Thoracic aorta (tissue), 2 donors: ENCODE measurements around the gene ASB7. TPM values are rescaled to one million over a fixed set of nuclear protein-coding genes. Genes with fewer than 3 reads are reported as not detected.
A peak's percentile ranks its signal among the peaks of the same experiment; 100 is the strongest.
"Not testable (repeated sequence)": the region's sequence is repeated elsewhere in the genome, so short reads cannot be mapped to it uniquely, and the experiment has no call there.

ENCODE experiments used
- ATAC-seq: fragments of 150-250 bp; one replicate; pipeline ENCODE4 v1.8.0; 2017; ENCODE audit warnings: low read depth; ENCODE audit not compliant: insufficient number of reproducible peaks, low FRiP score
- DNase-seq: peaks from one replicate; pipeline ENCODE4 v3.0.0-alpha.2; 2020; ENCODE audit warnings: low spot score
- H3K27ac ChIP-seq, 2 donors: fragments of 200-600 bp; sonication (generic); 1 replicate in 1 of 2; 2 replicates in 1 of 2; pipeline ENCODE4 v1.5.1; 2016; ENCODE audit warnings: mild to moderate bottlenecking in 2 of 2, moderate library complexity in 2 of 2
- H3K27me3 ChIP-seq: fragments of 200-600 bp; sonication (generic); replicated peaks from 2 replicates; pipeline ENCODE4 v1.6.0; 2016; ENCODE audit warnings: mild to moderate bottlenecking; ENCODE audit not compliant: insufficient read depth
- H3K36me3 ChIP-seq: fragments of 200-600 bp; sonication (generic); one replicate; pipeline ENCODE4 v1.5.1; 2016
- H3K4me1 ChIP-seq, 2 donors: fragments of 200-600 bp; sonication (generic); 1 replicate in 1 of 2; 2 replicates in 1 of 2; pipeline versions ENCODE4 v1.5.1 to v1.6.0; 2016; ENCODE audit warnings: low read depth in 2 of 2, mild to moderate bottlenecking in 1 of 2; ENCODE audit not compliant: control insufficient read depth in 1 of 2
- H3K4me3 ChIP-seq: fragments of 200-600 bp; sonication (generic); 2 replicates; pipeline ENCODE4 v1.5.1; 2016; ENCODE audit warnings: mild to moderate bottlenecking
- H3K9me3 ChIP-seq: fragments of 200-600 bp; sonication (generic); 2 replicates; pipeline ENCODE4 v1.5.1; 2016
- total RNA-seq, 2 donors: library from RNA; depleted of rRNA; stranded (reverse); fragments of >200 nt; gene quantifications; one replicate each; pipeline versions ENCODE4 v1.1.0 to v1.2.3, GENCODE V29; 2016
- TF ChIP-seq, protein P1 (sequence below): fragments of 200-600 bp; sonication (generic); IDR thresholded peaks from one replicate; pipeline ENCODE4 v1.5.1; 2019; ENCODE audit warnings: antibody characterized with exemption

The ASB7 gene
- total RNA-seq, 2 donors from 2014 or later, result 6.0 to 12.8 TPM

DNA sequence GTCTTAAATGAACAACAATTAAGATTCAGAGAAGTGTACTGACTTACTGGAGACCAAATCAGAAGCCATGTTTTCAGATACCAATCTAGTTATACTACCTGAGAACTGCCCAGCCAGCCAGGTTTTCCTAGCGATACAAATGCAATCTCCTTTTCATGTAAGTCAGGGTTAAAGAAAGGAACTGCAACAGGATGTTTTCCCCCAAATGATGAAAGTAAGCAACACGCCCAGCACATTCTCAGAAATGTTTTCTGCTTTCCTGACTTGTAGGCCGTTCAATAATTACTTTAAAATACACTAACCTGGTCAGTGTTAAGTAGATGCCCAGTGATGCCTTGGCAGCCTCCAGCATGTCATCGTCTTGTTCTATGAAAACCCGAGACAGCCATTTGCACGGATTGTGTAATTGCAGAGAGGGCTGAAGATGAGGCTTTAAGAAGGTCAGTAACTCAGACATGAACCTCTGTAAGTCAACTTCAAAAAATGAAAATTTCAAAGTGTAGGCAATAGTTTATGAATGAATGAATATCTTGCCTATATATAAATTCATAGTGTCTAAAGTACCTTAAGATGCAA lies 30.7 kb upstream of the ASB7 start:
- ATAC-seq (no peak), DNase-seq (no peak)
- Histone ChIP-seq H3K27ac (no peak overlapping the region), H3K4me1 (no peaks in the 10 kb centered on the region), H3K36me3 (peaks cover 7% of the 10 kb centered on the region), H3K4me3 (no peak overlapping the region), H3K9me3 (no peaks in the 10 kb centered on the region), H3K27me3 (no peaks in the 10 kb centered on the region)
- TF ChIP-seq, protein P1, sequence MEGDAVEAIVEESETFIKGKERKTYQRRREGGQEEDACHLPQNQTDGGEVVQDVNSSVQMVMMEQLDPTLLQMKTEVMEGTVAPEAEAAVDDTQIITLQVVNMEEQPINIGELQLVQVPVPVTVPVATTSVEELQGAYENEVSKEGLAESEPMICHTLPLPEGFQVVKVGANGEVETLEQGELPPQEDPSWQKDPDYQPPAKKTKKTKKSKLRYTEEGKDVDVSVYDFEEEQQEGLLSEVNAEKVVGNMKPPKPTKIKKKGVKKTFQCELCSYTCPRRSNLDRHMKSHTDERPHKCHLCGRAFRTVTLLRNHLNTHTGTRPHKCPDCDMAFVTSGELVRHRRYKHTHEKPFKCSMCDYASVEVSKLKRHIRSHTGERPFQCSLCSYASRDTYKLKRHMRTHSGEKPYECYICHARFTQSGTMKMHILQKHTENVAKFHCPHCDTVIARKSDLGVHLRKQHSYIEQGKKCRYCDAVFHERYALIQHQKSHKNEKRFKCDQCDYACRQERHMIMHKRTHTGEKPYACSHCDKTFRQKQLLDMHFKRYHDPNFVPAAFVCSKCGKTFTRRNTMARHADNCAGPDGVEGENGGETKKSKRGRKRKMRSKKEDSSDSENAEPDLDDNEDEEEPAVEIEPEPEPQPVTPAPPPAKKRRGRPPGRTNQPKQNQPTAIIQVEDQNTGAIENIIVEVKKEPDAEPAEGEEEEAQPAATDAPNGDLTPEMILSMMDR, result no peak

DNA sequence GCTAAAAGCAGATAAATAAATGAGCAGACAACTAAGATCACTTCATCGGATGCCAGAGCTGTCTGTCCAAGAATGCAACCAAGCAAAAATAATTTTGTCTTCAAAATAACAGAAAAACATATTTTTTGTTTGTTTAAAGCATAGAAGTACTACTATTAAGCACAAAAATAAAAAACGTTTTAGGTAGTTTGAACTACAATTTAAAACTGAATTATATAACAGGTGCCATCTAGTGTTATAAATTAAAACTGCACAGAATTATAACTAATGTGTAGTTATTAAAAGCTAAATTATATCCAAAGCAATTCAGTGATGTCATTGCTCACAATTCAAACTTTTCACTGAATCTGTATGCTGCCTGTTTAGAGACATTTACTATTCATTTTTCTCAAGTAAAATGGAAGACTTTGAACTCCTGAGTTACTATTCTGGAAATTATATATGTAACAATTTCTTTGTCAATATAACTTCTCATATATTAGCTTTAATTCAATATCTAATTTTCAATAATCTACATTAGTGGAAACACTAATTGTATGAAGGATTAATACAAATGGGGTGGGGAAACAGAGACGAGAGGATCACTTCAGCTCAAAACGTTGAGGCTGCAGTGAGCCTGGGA lies 29.9 kb upstream of the ASB7 start:
- Histone ChIP-seq H3K9me3 (no peaks in the 10 kb centered on the region), H3K4me1 (no peaks in the 10 kb centered on the region), H3K27me3 (no peaks in the 10 kb centered on the region), H3K4me3 (no peak overlapping the region), H3K36me3 (peaks cover 7% of the 10 kb centered on the region), H3K27ac (no peak overlapping the region)
- no peak for ATAC-seq
- no peak for DNase-seq
- TF ChIP-seq, protein P1, result peak; percentile 66

DNA sequence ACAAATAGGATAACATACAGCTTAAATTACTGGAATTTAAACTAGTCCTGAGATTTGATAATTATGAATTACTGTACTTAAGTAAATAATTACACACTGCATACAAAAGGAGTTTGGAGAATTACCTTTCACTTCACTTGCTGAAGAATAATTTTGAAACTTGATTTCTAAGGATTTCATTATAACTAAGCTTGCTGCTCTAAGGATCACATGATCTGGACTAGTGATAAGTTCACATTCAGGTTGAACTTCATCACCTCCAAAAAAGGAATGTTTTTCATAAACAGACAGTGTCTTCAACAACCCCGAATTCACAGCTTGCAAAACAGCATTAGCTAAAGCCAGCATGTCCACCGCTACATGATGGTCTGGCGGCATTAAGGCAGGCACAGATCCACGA lies 28.9 kb upstream of the ASB7 start:
- H3K36me3 ChIP-seq, result peaks cover 7% of the 10 kb centered on the region
- H3K4me1 ChIP-seq, result no peaks in the 10 kb centered on the region
- H3K27me3 ChIP-seq, result no peaks in the 10 kb centered on the region
- no peak for DNase-seq
- H3K9me3 ChIP-seq, result no peaks in the 10 kb centered on the region
- H3K4me3 ChIP-seq, result no peak overlapping the region
- ATAC-seq, result no peak
- TF ChIP-seq, protein P1, result no peak
- H3K27ac ChIP-seq, result no peak overlapping the region

DNA sequence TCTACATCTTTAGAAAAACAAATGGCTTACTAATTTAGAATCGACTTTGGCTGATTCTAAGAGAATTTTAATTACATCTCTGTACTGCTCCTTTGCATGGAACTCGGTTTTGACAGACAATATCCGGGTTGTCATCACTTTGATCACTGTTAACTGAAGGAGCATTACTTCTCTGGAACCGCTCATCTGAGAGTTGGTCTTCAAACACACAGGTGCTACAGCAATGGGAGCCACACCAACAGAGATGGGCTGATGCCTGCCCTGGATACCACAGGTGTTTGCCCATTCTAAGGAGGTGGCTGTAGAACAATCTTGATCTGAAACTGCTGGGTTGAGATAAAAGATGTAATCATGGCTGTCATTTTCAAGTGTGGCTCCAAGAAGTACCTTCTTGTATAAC lies 22.0 kb upstream of the ASB7 start:
- DNase-seq, result no peak
- H3K4me1 ChIP-seq, result peaks cover 0 to 11% of the 10 kb centered on the region in 2 donors
- H3K27me3 ChIP-seq, result no peaks in the 10 kb centered on the region
- H3K4me3 ChIP-seq, result no peak overlapping the region
- H3K9me3 ChIP-seq, result no peaks in the 10 kb centered on the region
- H3K36me3 ChIP-seq, result no peaks in the 10 kb centered on the region
- no peak overlapping the region for H3K27ac ChIP-seq
- TF ChIP-seq, protein P1, result no peak
- ATAC-seq, result no peak

DNA sequence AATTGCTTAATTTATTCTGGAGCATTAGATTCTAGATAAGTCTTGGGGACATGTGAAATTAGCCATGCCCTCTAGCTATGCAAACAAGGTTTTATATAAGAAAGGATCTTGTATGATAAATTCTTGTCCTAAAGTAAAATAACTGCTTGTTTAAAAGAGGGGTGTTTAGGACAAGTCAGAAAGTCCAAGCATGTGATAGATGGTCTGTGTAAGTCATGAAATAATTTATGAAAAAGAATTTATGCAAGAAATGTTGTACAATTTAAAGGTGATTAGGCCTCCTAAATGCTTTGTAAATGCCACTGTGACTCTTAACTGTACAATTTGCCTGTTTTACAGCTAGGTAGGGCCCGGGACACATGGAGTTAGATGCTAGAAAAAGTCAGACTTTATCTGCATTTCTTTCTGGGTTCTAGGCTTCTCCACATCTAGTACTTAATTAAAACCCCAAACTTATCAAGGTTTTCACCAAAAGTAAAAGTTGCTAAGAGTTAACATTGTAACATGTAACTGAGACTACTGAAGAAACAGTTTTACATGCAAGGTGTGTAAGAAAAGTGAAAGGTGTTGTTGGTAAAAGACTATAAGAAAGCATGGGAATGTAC lies 13.6 kb upstream of the ASB7 start:
- no peaks in the 10 kb centered on the region for H3K36me3 ChIP-seq
- H3K27me3 ChIP-seq, result no peaks in the 10 kb centered on the region
- DNase-seq (no peak), ATAC-seq (no peak)
- H3K4me1 ChIP-seq, result no peaks in the 10 kb centered on the region
- no peaks in the 10 kb centered on the region for H3K9me3 ChIP-seq
- no peak overlapping the region for H3K4me3 ChIP-seq
- TF ChIP-seq, protein P1, result no peak
- no peak overlapping the region for H3K27ac ChIP-seq

DNA sequence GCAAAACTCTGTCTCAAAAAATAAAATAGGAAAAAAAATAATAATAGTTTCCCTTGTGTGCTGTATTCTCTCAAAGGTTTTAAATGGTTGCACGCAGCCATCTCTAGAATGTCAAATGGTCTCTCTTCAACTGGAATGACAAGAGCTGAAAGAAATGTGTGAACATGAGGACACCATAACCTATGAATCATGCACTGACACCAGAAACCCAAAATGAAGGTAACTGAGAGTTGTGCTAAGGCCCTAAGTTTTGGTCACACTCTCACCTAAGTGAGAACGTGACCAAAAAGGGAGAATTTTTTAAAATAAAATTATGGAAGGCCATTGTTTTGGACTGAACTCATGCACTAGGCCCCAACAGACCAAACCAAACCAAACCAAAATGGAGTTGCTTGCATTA lies 11.2 kb upstream of the ASB7 start:
- not testable (repeated sequence) for ATAC-seq, H3K4me1 ChIP-seq, H3K9me3 ChIP-seq, H3K27ac ChIP-seq, DNase-seq, H3K4me3 ChIP-seq, H3K36me3 ChIP-seq, H3K27me3 ChIP-seq
